GM12891 (cell line): Measurements from ENCODE around the gene BATF.

Experiments used
- DNase-seq: peaks from one replicate; pipeline ENCODE4 v3.0.0; 2011; ENCODE audit warnings: low spot score; ENCODE audit not compliant: insufficient read length
- FAIRE-seq: peaks from 2 replicates; lab custom pipeline; 2011; peaks lifted over from hg19 to GRCh38; lab: Jason Lieb, UNC
- PAX5 ChIP-seq: IDR thresholded peaks from 2 replicates; pipeline ENCODE4 v1.6.1; 2011; ENCODE audit warnings: low read length, moderate library complexity, mild to moderate bottlenecking; ENCODE audit not compliant: insufficient read depth, severe bottlenecking
- POLR2A ChIP-seq: IDR thresholded peaks from 2 replicates; pipeline ENCODE4 v1.6.1; 2011; ENCODE audit warnings: low read depth, low read length, control low read depth
- POLR2AphosphoS5 ChIP-seq: IDR thresholded peaks from 2 replicates; pipeline ENCODE4 v1.6.1; 2011; ENCODE audit warnings: low read depth, low read length, control low read depth
- POU2F2 ChIP-seq: IDR thresholded peaks from 2 replicates; pipeline ENCODE4 v1.6.1; 2011; ENCODE audit warnings: low read depth, mild to moderate bottlenecking, control low read depth, low read length, moderate library complexity
- SPI1 ChIP-seq: IDR thresholded peaks from 2 replicates; pipeline ENCODE4 v1.6.1; 2011; ENCODE audit warnings: low read depth, low read length, control low read depth
- TAF1 ChIP-seq: IDR thresholded peaks from 2 replicates; pipeline ENCODE4 v1.6.1; 2011; ENCODE audit warnings: low read depth, low read length, control low read depth

The BATF gene

GRCh38 chr14:75499084-75499875 lies 23.0 kb upstream of the BATF start:
- FAIRE-seq = peak; percentile 91
- TF ChIP-seq POU2F2 = no peak
- TF ChIP-seq TAF1 = no peak
- no peak for TF ChIP-seq SPI1
- no peak for TF ChIP-seq POLR2A
- TF ChIP-seq POLR2AphosphoS5 = no peak
- TF ChIP-seq PAX5 = peak; percentile 96
- DNase-seq = no peak

DNA sequence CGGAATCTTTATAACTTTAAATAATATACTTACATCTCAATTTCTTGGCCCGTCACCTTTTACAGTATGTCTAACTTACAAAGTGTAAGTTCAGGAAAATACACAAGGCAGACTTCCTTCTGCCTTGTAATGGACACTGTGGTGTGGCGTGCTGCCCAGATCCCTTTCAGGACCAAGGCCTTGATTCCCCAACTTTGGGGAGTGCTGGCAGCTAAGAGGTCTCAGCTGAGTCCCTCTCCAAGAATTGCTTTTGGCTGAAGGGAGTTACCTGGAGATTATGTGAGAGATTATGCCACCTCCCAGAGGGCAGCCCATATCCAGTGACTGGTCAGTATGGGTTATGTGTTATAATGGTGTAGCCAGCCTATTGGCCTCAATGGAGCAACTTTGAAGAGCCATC lies 21.2 kb upstream of the BATF start:
- FAIRE-seq (peak; percentile 77), DNase-seq (no peak)
- TF ChIP-seq POU2F2 = no peak
- TF ChIP-seq POLR2A = no peak
- no peak for TF ChIP-seq TAF1
- TF ChIP-seq POLR2AphosphoS5 = no peak

GRCh38 chr14:75504411-75504810 lies 17.9 kb upstream of the BATF start:
- TF ChIP-seq POLR2AphosphoS5 (no peak), POLR2A (no peak), POU2F2 (no peak), SPI1 (no peak), PAX5 (no peak), TAF1 (no peak)
- FAIRE-seq (no peak), DNase-seq (no peak)

- FAIRE-seq = no peak
- DNase-seq = no peak
- TF ChIP-seq SPI1 (no peak), POLR2AphosphoS5 (no peak), POLR2A (no peak), POU2F2 (no peak), PAX5 (no peak), TAF1 (no peak)
Measured at GRCh38 chr14:75506930-75507329, 15.3 kb upstream of the BATF start.

- no peak for TF ChIP-seq TAF1
- no peak for TF ChIP-seq POU2F2
- no peak for TF ChIP-seq PAX5
- TF ChIP-seq POLR2A = no peak
- TF ChIP-seq POLR2AphosphoS5 = no peak
- TF ChIP-seq SPI1 = no peak
- no peak for FAIRE-seq
Measured at GRCh38 chr14:75510547-75510946, 11.7 kb upstream of the BATF start.

DNA sequence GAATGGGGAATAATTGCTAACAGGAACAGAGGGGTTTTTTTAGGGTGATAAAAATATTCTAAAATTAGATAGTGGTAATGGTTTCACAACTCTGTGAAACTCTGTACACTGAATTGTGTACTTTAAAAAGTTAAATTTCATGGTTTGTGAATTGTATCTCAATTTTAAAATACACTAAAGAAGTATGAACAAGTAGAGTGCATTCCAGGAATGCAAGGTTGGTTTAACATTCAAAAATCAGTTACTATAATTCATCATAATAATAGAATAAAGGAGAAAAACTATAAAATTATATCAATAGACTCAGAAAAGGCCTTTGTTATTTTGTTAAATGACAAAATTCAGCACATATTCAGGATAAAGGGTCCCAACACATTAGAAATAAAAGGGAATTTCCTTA lies 11.1 kb upstream of the BATF start:
- no peak for FAIRE-seq
- TF ChIP-seq POU2F2 (no peak), TAF1 (no peak), POLR2AphosphoS5 (no peak), POLR2A (no peak), SPI1 (no peak), PAX5 (no peak)
- DNase-seq = no peak

More at GRCh38 chr14:75510547-75510946, 11.7 kb upstream of the BATF start:
- no peak for DNase-seq

DNA sequence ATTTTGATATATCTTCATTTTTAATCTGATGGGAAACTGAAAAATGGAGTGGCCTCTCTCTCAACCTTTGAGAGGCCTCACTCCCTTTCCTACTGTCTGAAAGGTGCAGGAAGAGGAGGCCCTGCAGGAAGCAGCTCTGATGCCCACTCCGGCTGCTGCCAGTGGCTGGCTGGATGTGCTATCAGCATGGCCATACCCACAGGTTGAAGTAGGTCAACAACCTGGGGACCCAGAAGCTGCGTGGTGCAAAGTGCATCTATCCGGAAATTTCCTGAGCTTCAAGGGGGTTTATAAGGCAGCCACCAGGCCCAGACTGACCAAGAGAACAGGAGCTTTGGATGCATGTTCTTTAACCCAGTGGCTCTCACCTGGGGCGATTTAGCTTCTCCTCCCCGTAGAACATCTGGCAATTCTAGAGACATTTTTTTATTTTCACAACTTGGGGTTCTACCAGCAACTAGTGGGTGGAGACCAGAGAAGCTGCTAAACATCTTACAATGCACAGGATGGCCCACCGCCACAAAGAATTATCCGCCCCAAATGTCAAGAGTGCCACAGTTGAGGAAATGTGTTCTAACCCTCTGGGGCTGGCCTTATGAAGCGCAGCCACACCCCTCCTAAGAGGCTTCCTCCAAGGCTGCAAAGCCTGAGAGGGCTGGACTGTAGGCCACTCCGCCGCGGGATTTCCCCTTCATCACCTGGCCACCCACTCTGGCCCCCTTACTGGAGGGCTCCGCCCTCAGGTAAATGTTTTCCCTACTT lies 8.2 kb upstream of the BATF start:
- DNase-seq = no peak
- TF ChIP-seq POLR2AphosphoS5 (no peak), POU2F2 (no peak), POLR2A (no peak), PAX5 (no peak), SPI1 (no peak), TAF1 (no peak)
- FAIRE-seq = peak; percentile 82

DNA sequence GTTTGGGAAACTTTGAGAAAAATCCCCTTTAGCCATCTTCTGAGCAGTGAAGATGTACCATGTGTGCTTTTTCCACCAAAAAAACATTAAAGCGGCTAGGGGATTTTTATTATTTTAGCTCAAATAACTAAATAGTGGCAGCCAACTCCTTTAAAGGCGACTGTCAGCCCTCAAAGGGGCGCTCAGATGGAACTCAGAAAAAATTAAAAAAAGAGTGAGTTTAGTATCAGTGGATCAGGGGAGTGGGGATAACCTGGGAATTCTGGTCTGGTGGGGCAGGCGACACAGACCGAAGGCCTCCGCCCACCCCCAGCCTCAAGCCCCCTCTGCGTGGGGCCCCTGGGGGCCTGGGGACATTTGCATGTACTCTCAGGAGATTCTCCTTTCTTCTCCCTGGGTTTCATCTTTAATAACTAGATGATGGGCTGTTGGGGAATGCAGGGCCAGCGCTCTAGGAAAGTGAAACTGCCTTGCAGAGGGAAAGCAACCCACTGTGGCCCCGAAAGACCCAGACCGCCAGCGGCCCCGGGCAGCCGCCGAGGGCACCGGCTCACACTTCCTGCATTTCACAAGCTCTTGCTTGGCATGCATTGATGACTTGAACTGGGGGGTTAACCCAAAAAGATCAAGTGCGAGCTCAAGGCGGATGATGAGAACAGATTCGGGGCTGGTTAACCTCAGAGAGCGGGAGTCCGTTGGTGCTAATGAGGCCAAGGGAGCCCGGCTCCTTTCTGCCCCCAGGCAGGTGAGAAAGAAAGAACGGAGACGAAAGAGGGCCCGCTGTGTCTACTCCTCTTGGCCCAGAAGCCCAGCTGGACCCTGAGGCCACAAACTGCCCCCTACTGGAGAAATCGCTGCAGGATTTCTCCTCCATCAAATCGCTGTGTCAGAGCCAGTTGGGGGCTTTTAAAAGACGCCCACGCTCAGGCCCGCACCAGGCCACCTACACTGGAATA lies 7.3 kb upstream of the BATF start:
- DNase-seq (no peak), FAIRE-seq (peak; percentile 77)
- TF ChIP-seq PAX5 = no peak
- peak; percentile 42; the same call in 1 of the 2 replicates for TF ChIP-seq POLR2A
- no peak for TF ChIP-seq TAF1
- TF ChIP-seq POLR2AphosphoS5 = no peak
- TF ChIP-seq POU2F2 = peak; percentile 89; the same call in 1 of the 2 replicates
- peak; percentile 27; the same call in 1 of the 2 replicates for TF ChIP-seq SPI1

GRCh38 chr14:75515629-75515996 lies 6.7 kb upstream of the BATF start:
- FAIRE-seq (peak; percentile 76), DNase-seq (no peak)
- TF ChIP-seq TAF1 (no peak), POLR2AphosphoS5 (no peak), SPI1 (peak; percentile 87), PAX5 (no peak), POLR2A (peak; percentile 42; the same call in 1 of the 2 replicates)
